Heart right ventricle (tissue), 16 donors: ENCODE data around the gene PLIN3. TPM values are rescaled to one million over a fixed set of nuclear protein-coding genes. Genes with fewer than 3 reads are reported as not detected.
A peak's percentile ranks its signal among the peaks of the same experiment; 100 is the strongest.
"Not testable (repeated sequence)": the region's sequence is repeated elsewhere in the genome, so short reads cannot be mapped to it uniquely, and the experiment has no call there.

Experiments used
- ATAC-seq, 8 donors: fragments of 200-7000 bp; cut with Tn5 transposase; one replicate each; pipeline ENCODE4 v1.9.1; 2020; ENCODE audit warnings: mild to moderate bottlenecking in 8 of 8, moderate library complexity in 8 of 8, moderate number of reproducible peaks in 1 of 8
- DNase-seq, 2 donors: peaks; one replicate each; pipeline ENCODE4 v3.0.0-alpha.2; 2020
- H3K27ac ChIP-seq, 10 donors: fragments of 200-600 bp; sonication (generic) in 2 of 10; one replicate each; pipeline versions ENCODE4 v1.5.0 to v1.8.0; 2020 to 2022; ENCODE audit warnings: mild to moderate bottlenecking in 3 of 10
- H3K27me3 ChIP-seq, 7 donors: fragments of 200-600 bp; one replicate each; pipeline ENCODE4 v1.8.0; 2021 to 2022; ENCODE audit warnings: mild to moderate bottlenecking in 2 of 7
- H3K36me3 ChIP-seq, 9 donors: fragments of 200-600 bp; sonication (generic) in 1 of 9; one replicate each; pipeline versions ENCODE4 v1.5.0 to v1.8.0; 2020 to 2022; ENCODE audit warnings: mild to moderate bottlenecking in 2 of 9
- H3K4me1 ChIP-seq, 9 donors: fragments of 200-600 bp; sonication (generic) in 1 of 9; one replicate each; pipeline versions ENCODE4 v1.5.0 to v1.8.0; 2020 to 2022; ENCODE audit warnings: mild to moderate bottlenecking in 4 of 9
- H3K4me3 ChIP-seq, 10 donors: fragments of 200-600 bp; sonication (generic) in 2 of 10; one replicate each; pipeline versions ENCODE4 v1.5.0 to v1.8.0; 2020 to 2022; ENCODE audit warnings: mild to moderate bottlenecking in 7 of 10, moderate library complexity in 2 of 10
- H3K9me3 ChIP-seq, 11 donors: fragments of 200-600 bp in 10 of 11; sonication (generic) in 2 of 11; one replicate each; pipeline versions ENCODE4 v1.5.0 to v1.8.0; 2013 to 2022; ENCODE audit warnings: mild to moderate bottlenecking in 2 of 11, control low read depth in 1 of 11, moderate library complexity in 1 of 11
- WGBS, 2 donors: extraction: QIAGEN DNeasy Blood & Tissue Kit; methylation state at CpG; one replicate each; pipeline ENCODE4 v1.1.7; 2013; ENCODE audit warnings: inconsistent platforms in 1 of 2; 5-methylcytosine and 5-hydroxymethylcytosine counted together
- intact Hi-C, 10 donors: fragments of 100-400 bp; cut with DNase I; formaldehyde crosslinking; loops; one replicate each; pipeline versions ENCODE4 v1.11.1 to v1.14.2; 2022
- polyA plus RNA-seq, 2 donors: library from polyadenylated mRNA; stranded (reverse); fragments of 200-250 nt; gene quantifications; one replicate each; pipeline ENCODE4 v1.2.3, GENCODE V29; 2013
- total RNA-seq, 10 donors: library from RNA; stranded (reverse); fragmentation: NEBNext Ultra II Directional in 3 of 10; extraction: Animal tissue kit (Norgen Biotek cat#: 25700) in 3 of 10; gene quantifications; one replicate each; pipeline versions ENCODE4 v1.2.1 to v1.2.4, GENCODE V29; 2021 to 2023
- TF ChIP-seq, protein P1 (sequence below), 9 donors: fragments of 200-600 bp; sonication (generic) in 2 of 9; IDR thresholded peaks; one replicate each; pipeline versions ENCODE4 v1.5.0 to v1.8.0; 2021 to 2022; ENCODE audit warnings: antibody characterized with exemption in 9 of 9, mild to moderate bottlenecking in 5 of 9, moderate library complexity in 1 of 9
- donor health status: Arrhythmogenic right ventricular cardiomyopathy.
- donor health status: ischemic (EF 13 %, LVEDD 7.1; RV severe dilation, severe dysfunction).
- donor health status: healthy with polysubstance abuse.
- donor health status: DM: no; HTN: yes; CAD: no.
- donor health status: DM: no; HTN: no; CAD: no.
- donor health status: ischemic (EF 25% LVEDD 6.9; RV normal size, moderate dysfunction).
- donor health status: ischemic (EF 25% LVEDD 5.7; RV mildly dilated, moderate dysfunction).
- donor health status: healthy.
- donor health status: DM: yes; HTN: yes; CAD: no.
- donor health status: Ischemic cardiomyopathy.
- donor health status: ischemic (EF 35%, LVEDD 5.7; RV mildly dilated, moderate dysfunction).
- donor health status: nonischemic (EF 11% LVEDD 7.7; RV severe dilation, severe dysfunction).
- donor health status: DM: yes; HTN: yes; CAD: no.
- donor health status: PGD.
- donor health status: ischemic (EF 29% LVEDD 5.4; RV normal size, mild dysfunction).
- donor health status: nonischemic (EF 23%, LVEDD 6.1; RV moderate dilation, normal function).

The PLIN3 gene
- total and polyA plus RNA-seq, 12 donors = 7.2 to 52.9 (median 26.0) TPM

- H3K9me3 ChIP-seq = no peaks in the 10 kb centered on the region
- peak overlapping the region in 8 of 10 donors; percentile 5 to 58 (median 41) for H3K27ac ChIP-seq
- peak overlapping the region in 6 of 10 donors; percentile 0 to 17 (median 6) for H3K4me3 ChIP-seq
- peaks cover 0 to 51% (median 17%) of the 10 kb centered on the region in 9 donors for H3K36me3 ChIP-seq
- DNase-seq (no peak), ATAC-seq (no peak)
- intact Hi-C loops = loop anchor here in 1 of 10 donors (10.0 kb wide), 1 partner anchor 220 kb away; no protein-coding TSS in a partner anchor
- WGBS, 2 donors = 65 to 66% methylated on average over 11 of the region's 11 CpGs
- no peaks in the 10 kb centered on the region for H3K27me3 ChIP-seq
- peaks cover 14 to 55% (median 42%) of the 10 kb centered on the region in 9 donors for H3K4me1 ChIP-seq
- TF ChIP-seq, protein P1, sequence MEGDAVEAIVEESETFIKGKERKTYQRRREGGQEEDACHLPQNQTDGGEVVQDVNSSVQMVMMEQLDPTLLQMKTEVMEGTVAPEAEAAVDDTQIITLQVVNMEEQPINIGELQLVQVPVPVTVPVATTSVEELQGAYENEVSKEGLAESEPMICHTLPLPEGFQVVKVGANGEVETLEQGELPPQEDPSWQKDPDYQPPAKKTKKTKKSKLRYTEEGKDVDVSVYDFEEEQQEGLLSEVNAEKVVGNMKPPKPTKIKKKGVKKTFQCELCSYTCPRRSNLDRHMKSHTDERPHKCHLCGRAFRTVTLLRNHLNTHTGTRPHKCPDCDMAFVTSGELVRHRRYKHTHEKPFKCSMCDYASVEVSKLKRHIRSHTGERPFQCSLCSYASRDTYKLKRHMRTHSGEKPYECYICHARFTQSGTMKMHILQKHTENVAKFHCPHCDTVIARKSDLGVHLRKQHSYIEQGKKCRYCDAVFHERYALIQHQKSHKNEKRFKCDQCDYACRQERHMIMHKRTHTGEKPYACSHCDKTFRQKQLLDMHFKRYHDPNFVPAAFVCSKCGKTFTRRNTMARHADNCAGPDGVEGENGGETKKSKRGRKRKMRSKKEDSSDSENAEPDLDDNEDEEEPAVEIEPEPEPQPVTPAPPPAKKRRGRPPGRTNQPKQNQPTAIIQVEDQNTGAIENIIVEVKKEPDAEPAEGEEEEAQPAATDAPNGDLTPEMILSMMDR (IDR thresholded peaks at IDR 0.05) = no peak
Measured at GRCh38 chr19:4794971-4795370, 72.5 kb downstream of the PLIN3 start.

- Histone ChIP-seq H3K4me3 (peak overlapping the region in 2 of 10 donors; percentile 90 to 99), H3K36me3 (peaks cover 0 to 51% (median 17%) of the 10 kb centered on the region in 9 donors), H3K4me1 (peaks cover 14 to 55% (median 42%) of the 10 kb centered on the region in 9 donors)
- intact Hi-C loops = loop anchor here in 1 of 10 donors (10.0 kb wide), 1 partner anchor 218 kb away; no protein-coding TSS in a partner anchor
- not testable (repeated sequence) for H3K9me3 ChIP-seq, DNase-seq, H3K27ac ChIP-seq, ATAC-seq, H3K27me3 ChIP-seq
- WGBS, 2 donors = 82 to 85% methylated on average over 19 of the region's 19 CpGs
Measured at GRCh38 chr19:4793278-4793677, 74.2 kb downstream of the PLIN3 start.

DNA sequence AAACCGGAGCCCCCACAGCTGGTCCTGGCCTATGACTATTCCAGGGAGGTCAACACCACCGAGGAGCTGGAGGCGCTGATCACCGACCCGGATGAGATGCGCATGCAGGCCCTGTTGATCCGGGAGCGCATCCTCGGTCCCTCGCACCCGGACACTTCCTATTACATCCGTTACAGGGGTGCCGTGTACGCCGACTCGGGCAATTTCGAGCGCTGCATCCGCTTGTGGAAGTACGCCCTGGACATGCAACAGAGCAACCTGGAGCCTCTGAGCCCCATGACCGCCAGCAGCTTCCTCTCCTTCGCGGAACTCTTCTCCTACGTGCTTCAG lies 74.6 kb downstream of the PLIN3 start:
- ATAC-seq, H3K9me3 ChIP-seq, H3K27me3 ChIP-seq: not testable (repeated sequence)
- peak overlapping the region in 9 of 10 donors; percentile 77 to 99 (median 92) for H3K4me3 ChIP-seq
- H3K4me1 ChIP-seq = peaks cover 14 to 55% (median 42%) of the 10 kb centered on the region in 9 donors
- H3K27ac ChIP-seq = peak overlapping the region in 2 of 10 donors; percentile 94 to 99
- peaks cover 0 to 51% (median 17%) of the 10 kb centered on the region in 9 donors for H3K36me3 ChIP-seq
- intact Hi-C loops = loop anchor here in 1 of 10 donors (10.0 kb wide), 1 partner anchor 218 kb away; no protein-coding TSS in a partner anchor
- WGBS, 2 donors = 85 to 86% methylated on average over 24 of the region's 24 CpGs
- peak in 1 of 2 donors; percentile 24 for DNase-seq

GRCh38 chr19:4792019-4792865 lies 75.2 kb downstream of the PLIN3 start:
- not testable (repeated sequence) for ATAC-seq, H3K27me3 ChIP-seq, H3K9me3 ChIP-seq
- 7 to 8% methylated on average over 74 to 75 of the region's 75 CpGs for WGBS, 2 donors
- peak in 1 of 2 donors; percentile 18 for DNase-seq
- intact Hi-C loops = loop anchor here in 1 of 10 donors (10.0 kb wide), 1 partner anchor 217 kb away; no protein-coding TSS in a partner anchor
- peaks cover 14 to 56% (median 42%) of the 10 kb centered on the region in 9 donors for H3K4me1 ChIP-seq
- peaks cover 0 to 46% (median 17%) of the 10 kb centered on the region in 9 donors for H3K36me3 ChIP-seq
- H3K4me3 ChIP-seq = peak overlapping the region; percentile 77 to 99 (median 92)
- peak overlapping the region; percentile 86 to 99 (median 96) for H3K27ac ChIP-seq

DNA sequence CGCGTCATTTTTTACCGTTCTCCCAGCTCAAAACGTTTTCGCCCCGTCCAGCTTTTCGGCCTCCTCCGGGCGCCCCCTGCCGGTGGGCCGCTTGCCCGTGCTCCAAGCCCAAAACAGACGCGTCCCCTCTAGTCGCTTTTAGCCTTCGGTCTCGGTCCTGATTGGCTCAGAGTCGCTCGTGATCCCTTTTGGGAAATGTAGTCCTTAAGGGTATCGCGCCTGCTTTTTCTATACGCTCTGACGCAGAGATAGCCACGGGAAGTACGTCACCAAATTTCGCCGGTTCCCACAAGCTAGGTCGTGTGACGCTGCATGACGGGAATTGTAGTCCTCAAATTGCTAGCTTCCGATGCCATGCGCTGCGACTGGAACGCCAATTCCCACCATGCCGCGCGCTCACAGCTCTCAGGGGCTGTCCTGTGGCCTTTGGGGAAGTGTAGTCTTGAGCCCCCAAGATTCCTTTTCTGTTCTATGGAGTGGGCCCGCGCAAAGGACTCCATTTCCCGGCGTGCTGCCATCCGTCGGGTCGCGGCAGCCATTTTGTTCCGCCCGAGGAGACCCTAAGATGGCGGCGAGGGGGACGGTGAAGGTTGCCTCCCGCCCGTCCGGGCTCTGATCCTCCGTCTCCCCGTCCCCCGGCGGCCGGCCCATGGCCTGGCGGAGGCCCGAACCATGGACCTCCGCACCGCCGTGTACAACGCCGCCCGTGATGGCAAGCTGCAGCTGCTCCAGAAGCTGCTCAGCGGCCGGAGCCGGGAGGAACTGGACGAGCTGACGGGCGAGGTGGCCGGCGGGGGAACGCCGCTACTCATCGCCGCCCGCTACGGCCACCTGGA lies 76.1 kb downstream of the PLIN3 start, which contains the start of gene FEM1A:
Gene FEM1A, plus strand, starts transcription at position 552 of the 836 bp plus-strand sequence. Its CDS starts 121 bp downstream, at position 673.
- no peaks in the 10 kb centered on the region for H3K27me3 ChIP-seq
- DNase-seq = peak; percentile 97 to 100
- no peaks in the 10 kb centered on the region for H3K9me3 ChIP-seq
- peak; percentile 97 to 100 (median 99) for ATAC-seq
- intact Hi-C loops = loop anchor here in 5 of 10 donors (1.0 to 10.0 kb wide), 5 partner anchors 11 to 217 kb away; no protein-coding TSS in a partner anchor
- peak within 1 kb of the TSS; percentile 77 to 99 (median 92) for H3K4me3 ChIP-seq
- H3K36me3 ChIP-seq = peaks cover 0 to 39% (median 13%) of the 10 kb centered on the region in 9 donors
- TF ChIP-seq, protein P1 (IDR thresholded peaks at IDR 0.05) = peak; percentile 93 to 100 (median 99)
- H3K4me1 ChIP-seq = peaks cover 11 to 51% (median 39%) of the 10 kb centered on the region in 9 donors
- WGBS, 2 donors = 0 to 1% methylated on average over 74 to 80 of the region's 80 CpGs
- H3K27ac ChIP-seq = peak within 1 kb of the TSS; percentile 86 to 99 (median 96)

Other genes with a start within 250 kb of the PLIN3 start
- 10 to 100 TPM in 1 of 10 donors, 1 to 10 TPM in 9; 2.5 to 13.4 (median 6.1) TPM for gene TNFAIP8L1, start 228.2 kb downstream of the PLIN3 start, total RNA-seq
- 1 to 10 TPM; 5.0 to 8.9 TPM for gene TNFAIP8L1, start 228.2 kb downstream of the PLIN3 start, polyA plus RNA-seq
- gene MYDGF, start 197.3 kb downstream of the PLIN3 start, total RNA-seq = 10 to 100 TPM; 14.2 to 48.5 (median 21.1) TPM
- gene MYDGF, start 197.3 kb downstream of the PLIN3 start, polyA plus RNA-seq = 100 to 1,000 TPM in 1 of 2 donors, 10 to 100 TPM in 1; 28.2 to 211 TPM
- 10 to 100 TPM; 34.2 to 52.2 (median 45.0) TPM for gene DPP9, start 143.8 kb downstream of the PLIN3 start, total RNA-seq
- 10 to 100 TPM; 34.0 to 42.2 TPM for gene DPP9, start 143.8 kb downstream of the PLIN3 start, polyA plus RNA-seq
- gene FEM1A, start 75.9 kb downstream of the PLIN3 start, total RNA-seq = 10 to 100 TPM; 36.5 to 51.6 (median 48.1) TPM
- 10 to 100 TPM; 14.4 to 17.3 TPM for gene FEM1A, start 75.9 kb downstream of the PLIN3 start, polyA plus RNA-seq
- 10 to 100 TPM in 1 of 10 donors, 1 to 10 TPM in 9; 4.5 to 11.1 (median 6.9) TPM for gene TICAM1, start 36.0 kb downstream of the PLIN3 start, total RNA-seq
- 1 to 10 TPM; 6.3 to 6.4 TPM for gene TICAM1, start 36.0 kb downstream of the PLIN3 start, polyA plus RNA-seq
- under 1 TPM in 1 of 10 donors, not detected in 9; 0.21 TPM for gene ARRDC5, start 35.2 kb upstream of the PLIN3 start, total RNA-seq
- under 1 TPM in 1 of 2 donors, not detected in 1; 0.01 TPM for gene ARRDC5, start 35.2 kb upstream of the PLIN3 start, polyA plus RNA-seq
- 1 to 10 TPM in 5 of 10 donors, under 1 TPM in 5; 0.35 to 6.2 (median 1.1) TPM for gene UHRF1, start 41.8 kb upstream of the PLIN3 start, total RNA-seq
- gene UHRF1, start 41.8 kb upstream of the PLIN3 start, polyA plus RNA-seq = under 1 TPM; 0.39 to 0.44 TPM
- 10 to 100 TPM; 21.4 to 35.8 (median 30.3) TPM for gene KDM4B, start 101.4 kb upstream of the PLIN3 start, total RNA-seq
- 10 to 100 TPM; 12.4 to 34.4 TPM for gene KDM4B, start 101.4 kb upstream of the PLIN3 start, polyA plus RNA-seq